Measurements from ENCODE around the gene MCM9. TPM values are rescaled to one million over a fixed set of nuclear protein-coding genes. Genes with fewer than 3 reads are reported as not detected.

Gene MCM9
- total RNA-seq, 1 donor from 2014 or later, result 10.1 TPM

GRCh38 chr6:118783931-118784550, 150.9 kb downstream of the MCM9 start:
- no peak overlapping the region for H3K27ac ChIP-seq (ENCODE audit: low read depth, low read length)
- no peaks in the 10 kb centered on the region for H4K20me1 ChIP-seq (ENCODE audit: insufficient read depth, low read length)
- Mint-ChIP-seq H3K4me1 (ENCODE audit: low read depth, unreplicated experiment) (peaks cover 4% of the 10 kb centered on the region), H3K36me3 (ENCODE audit: low read depth, unreplicated experiment) (no peaks in the 10 kb centered on the region), H3K27me3 (ENCODE audit: low read depth, unreplicated experiment) (no peaks in the 10 kb centered on the region), H3K27ac (ENCODE audit: unreplicated experiment) (no peak overlapping the region), H3K4me3 (ENCODE audit: unreplicated experiment) (no peak overlapping the region), H3K9me3 (ENCODE audit: unreplicated experiment) (no peaks in the 10 kb centered on the region)
- no peaks in the 10 kb centered on the region for H3K79me2 ChIP-seq (ENCODE audit: insufficient read depth, low read length)
- H3K36me3 ChIP-seq (ENCODE audit: insufficient read depth, low read length), result no peaks in the 10 kb centered on the region
- no peak overlapping the region for H3K4me3 ChIP-seq (ENCODE audit: insufficient read depth, low read depth, low read length)
- FAIRE-seq, result no peak
- H3K4me2 ChIP-seq (ENCODE audit: low read length), result no peak overlapping the region
- no peaks in the 10 kb centered on the region for H3K9me3 ChIP-seq (ENCODE audit: insufficient read depth, low read depth, low read length)
- no peak for DNase-seq (ENCODE audit: low read depth)
- no peak for TF ChIP-seq CTCF (IDR thresholded peaks at IDR 0.05; ENCODE audit: insufficient read depth, low read depth, low read length)
- TF ChIP-seq EZH2 (IDR thresholded peaks at IDR 0.05; ENCODE audit: insufficient read depth, low read length), result no peak
- H2AFZ ChIP-seq (ENCODE audit: low read depth, low read length), result no peak overlapping the region
- H3K4me1 ChIP-seq (ENCODE audit: insufficient read depth, low read length), result no peaks in the 10 kb centered on the region
- no peak overlapping the region for H3K9ac ChIP-seq (ENCODE audit: low read length)
- H3K27me3 ChIP-seq (ENCODE audit: insufficient read depth, low read length), result no peaks in the 10 kb centered on the region

GRCh38 chr6:118782651-118783050, 152.3 kb downstream of the MCM9 start:
- Histone ChIP-seq H3K4me3 (ENCODE audit: insufficient read depth, low read depth, low read length) (no peak overlapping the region), H2AFZ (ENCODE audit: low read depth, low read length) (no peak overlapping the region), H3K79me2 (ENCODE audit: insufficient read depth, low read length) (no peaks in the 10 kb centered on the region), H3K9me3 (ENCODE audit: insufficient read depth, low read depth, low read length) (no peaks in the 10 kb centered on the region), H4K20me1 (ENCODE audit: insufficient read depth, low read length) (no peaks in the 10 kb centered on the region), H3K4me2 (ENCODE audit: low read length) (no peak overlapping the region), H3K36me3 (ENCODE audit: insufficient read depth, low read length) (no peaks in the 10 kb centered on the region), H3K27ac (ENCODE audit: low read depth, low read length) (no peak overlapping the region), H3K27me3 (ENCODE audit: insufficient read depth, low read length) (no peaks in the 10 kb centered on the region), H3K9ac (ENCODE audit: low read length) (no peak overlapping the region), H3K4me1 (ENCODE audit: insufficient read depth, low read length) (no peaks in the 10 kb centered on the region)
- Mint-ChIP-seq H3K27me3 (ENCODE audit: low read depth, unreplicated experiment) (no peaks in the 10 kb centered on the region), H3K4me1 (ENCODE audit: low read depth, unreplicated experiment) (peaks cover 4% of the 10 kb centered on the region), H3K36me3 (ENCODE audit: low read depth, unreplicated experiment) (no peaks in the 10 kb centered on the region), H3K9me3 (ENCODE audit: unreplicated experiment) (no peaks in the 10 kb centered on the region), H3K4me3 (ENCODE audit: unreplicated experiment) (no peak overlapping the region), H3K27ac (ENCODE audit: unreplicated experiment) (no peak overlapping the region)
- FAIRE-seq (no peak), DNase-seq (ENCODE audit: low read depth) (no peak)
- TF ChIP-seq EZH2 (IDR thresholded peaks at IDR 0.05; ENCODE audit: insufficient read depth, low read length) (no peak), CTCF (IDR thresholded peaks at IDR 0.05; ENCODE audit: insufficient read depth, low read depth, low read length) (no peak)

- FAIRE-seq, result no peak
Observed at GRCh38 chr6:118781897-118782296, 153.1 kb downstream of the MCM9 start.

More at GRCh38 chr6:118781897-118782296, 153.1 kb downstream of the MCM9 start:
- no peaks in the 10 kb centered on the region for H3K9me3 Mint-ChIP-seq (ENCODE audit: unreplicated experiment)
- no peak overlapping the region for H3K4me3 ChIP-seq (ENCODE audit: insufficient read depth, low read depth, low read length)
- H3K4me2 ChIP-seq (ENCODE audit: low read length), result no peak overlapping the region
- no peaks in the 10 kb centered on the region for H3K36me3 ChIP-seq (ENCODE audit: insufficient read depth, low read length)
- no peak overlapping the region for H2AFZ ChIP-seq (ENCODE audit: low read depth, low read length)
- no peak overlapping the region for H3K27ac Mint-ChIP-seq (ENCODE audit: unreplicated experiment)
- H3K36me3 Mint-ChIP-seq (ENCODE audit: low read depth, unreplicated experiment), result no peaks in the 10 kb centered on the region
- H3K4me1 ChIP-seq (ENCODE audit: insufficient read depth, low read length), result peaks cover 5% of the 10 kb centered on the region
- no peak overlapping the region for H3K9ac ChIP-seq (ENCODE audit: low read length)
- no peaks in the 10 kb centered on the region for H3K27me3 ChIP-seq (ENCODE audit: insufficient read depth, low read length)
- H3K27ac ChIP-seq (ENCODE audit: low read depth, low read length), result no peak overlapping the region
- no peak for DNase-seq (ENCODE audit: low read depth)
- H4K20me1 ChIP-seq (ENCODE audit: insufficient read depth, low read length), result no peaks in the 10 kb centered on the region
- no peaks in the 10 kb centered on the region for H3K27me3 Mint-ChIP-seq (ENCODE audit: low read depth, unreplicated experiment)
- TF ChIP-seq EZH2 (IDR thresholded peaks at IDR 0.05; ENCODE audit: insufficient read depth, low read length) (no peak), CTCF (IDR thresholded peaks at IDR 0.05; ENCODE audit: insufficient read depth, low read depth, low read length) (no peak)
- H3K9me3 ChIP-seq (ENCODE audit: insufficient read depth, low read depth, low read length), result no peaks in the 10 kb centered on the region
- no peaks in the 10 kb centered on the region for H3K79me2 ChIP-seq (ENCODE audit: insufficient read depth, low read length)
- H3K4me3 Mint-ChIP-seq (ENCODE audit: unreplicated experiment), result no peak overlapping the region
- H3K4me1 Mint-ChIP-seq (ENCODE audit: low read depth, unreplicated experiment), result peaks cover 8% of the 10 kb centered on the region

Data from astrocyte (in vitro differentiated cells and primary cell).